HUDEP-2 (cell line): ENCODE data around the gene TPGS1.

Experiments used
- DNase-seq, 76 experiments: peaks; one replicate each; lab custom pipeline; 2025; ENCODE audit not compliant: unreplicated experiment in 76 of 76; lab: John Stamatoyannopoulos, UW

The TPGS1 gene

GRCh38 chr19:535017-535835, 27.9 kb downstream of the TPGS1 start:
- DNase-seq = peak in 3 of 76 experiments; percentile 22 to 31 (median 27)

GRCh38 chr19:536031-536880, 29.0 kb downstream of the TPGS1 start:
- no peak for DNase-seq

- DNase-seq = no peak
Observed at GRCh38 chr19:536881-537404, 29.6 kb downstream of the TPGS1 start.

GRCh38 chr19:538641-539428, 31.5 kb downstream of the TPGS1 start:
- DNase-seq = no peak

- no peak for DNase-seq
Observed at GRCh38 chr19:539429-540030, 32.2 kb downstream of the TPGS1 start.

- no peak for DNase-seq
Observed at GRCh38 chr19:540867-541637, 33.8 kb downstream of the TPGS1 start.

- DNase-seq = no peak
Observed at GRCh38 chr19:541699-542098, 34.4 kb downstream of the TPGS1 start.

GRCh38 chr19:542173-542866, 35.0 kb downstream of the TPGS1 start:
- DNase-seq = no peak

GRCh38 chr19:543910-544608, 36.8 kb downstream of the TPGS1 start, which contains the start of gene GZMM:
TSS of gene GZMM (plus strand) at chr19:544053. CDS start at chr19:544072, 19 bp downstream.
- no peak for DNase-seq

GRCh38 chr19:547117-547516, 39.8 kb downstream of the TPGS1 start:
- DNase-seq = no peak

- DNase-seq = no peak
Observed at GRCh38 chr19:547836-548720, 40.8 kb downstream of the TPGS1 start.

GRCh38 chr19:548886-549830, 41.9 kb downstream of the TPGS1 start:
- no peak for DNase-seq

GRCh38 chr19:554817-555216, 47.5 kb downstream of the TPGS1 start:
- DNase-seq = no peak

GRCh38 chr19:555474-555808, 48.1 kb downstream of the TPGS1 start:
- DNase-seq = no peak

GRCh38 chr19:556611-557382, 49.5 kb downstream of the TPGS1 start:
- DNase-seq = peak in 6 of 76 experiments; percentile 36 to 85 (median 42)
